Spinal cord (tissue), 10 donors: ENCODE measurements around the gene PDZD2. TPM values are rescaled to one million over a fixed set of nuclear protein-coding genes. Genes with fewer than 3 reads are reported as not detected.
A peak's percentile ranks its signal among the peaks of the same experiment; 100 is the strongest.

Experiments used
- DNase-seq, 6 donors: peaks; one replicate each; pipeline versions ENCODE4 v3.0.0 to v3.0.0-alpha.2; 2013 to 2015; ENCODE audit warnings: low spot score in 6 of 6, low read depth in 4 of 6
- H3K27ac ChIP-seq: one replicate; pipeline ENCODE4 v1.5.1; 2013; ENCODE audit warnings: low read depth, low read length, control low read depth
- H3K27me3 ChIP-seq: one replicate; pipeline ENCODE4 v1.6.1; 2013; ENCODE audit warnings: low read length; ENCODE audit not compliant: control insufficient read depth, insufficient read depth
- H3K36me3 ChIP-seq: one replicate; pipeline ENCODE4 v1.6.1; 2013; ENCODE audit warnings: low read length; ENCODE audit not compliant: control insufficient read depth, insufficient read depth
- H3K4me1 ChIP-seq: one replicate; pipeline ENCODE4 v1.6.1; 2013; ENCODE audit warnings: low read length; ENCODE audit not compliant: control insufficient read depth, insufficient read depth
- H3K4me3 ChIP-seq: one replicate; pipeline ENCODE4 v1.5.1; 2013; ENCODE audit warnings: low read depth, low read length, control low read depth
- H3K9me3 ChIP-seq: one replicate; pipeline ENCODE4 v1.6.1; 2013; ENCODE audit warnings: low read length; ENCODE audit not compliant: control insufficient read depth, insufficient read depth
- WGBS: methylation state at CpG from one replicate; pipeline ENCODE4 v1.1.5; 2013; ENCODE audit warnings: missing lambda C conversion rate; ENCODE audit not compliant: insufficient coverage; 5-methylcytosine and 5-hydroxymethylcytosine counted together
- polyA plus RNA-seq, 2 donors: library from polyadenylated mRNA; unstranded; fragments of 120-200 nt; gene quantifications; one replicate each; pipeline ENCODE4 v1.2.1, GENCODE V29; 2013; ENCODE audit not compliant: insufficient read length in 2 of 2
- total RNA-seq, 2 donors: library from RNA; depleted of rRNA in 1 of 2; stranded (reverse); fragments of 120-200 nt in 1 of 2; fragments of >200 nt in 1 of 2; gene quantifications; one replicate each; pipeline versions ENCODE4 v1.2.3 to v1.2.4, GENCODE V29; 2013 to 2014
- donor health status: healthy.

The PDZD2 gene
- total and polyA plus RNA-seq, 4 donors, result 22.1 to 40.2 (median 34.9) TPM

DNA sequence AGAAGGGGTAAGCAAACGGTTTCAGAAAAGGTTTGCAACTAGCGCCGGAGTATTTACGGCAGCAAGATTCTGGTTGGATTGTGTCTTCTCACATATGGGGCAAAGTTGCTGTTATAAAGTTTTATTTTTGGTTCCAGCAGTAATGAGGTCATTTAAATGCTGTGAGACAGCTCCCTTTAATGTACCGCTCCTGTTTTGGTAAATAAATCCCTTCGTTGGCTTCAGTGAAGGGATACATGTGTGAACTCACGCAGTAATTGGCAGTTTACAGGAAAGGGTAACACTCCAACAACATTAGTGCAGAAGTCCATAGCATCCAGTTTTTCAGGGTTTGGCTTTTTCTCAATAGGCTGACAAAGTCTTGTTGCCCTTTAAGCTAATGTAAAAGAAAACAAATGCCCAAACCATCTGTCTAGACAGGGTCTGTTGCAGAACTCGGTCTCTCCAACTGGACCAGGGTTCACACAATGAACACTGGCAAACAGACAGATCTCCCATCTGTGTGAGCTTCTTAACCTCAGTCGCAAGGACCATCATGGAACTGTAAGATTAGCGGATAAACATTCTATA lies 351.2 kb downstream of the PDZD2 start:
- Histone ChIP-seq H3K27me3 (no peaks in the 10 kb centered on the region), H3K27ac (no peak overlapping the region), H3K4me1 (peaks cover 8% of the 10 kb centered on the region), H3K9me3 (no peaks in the 10 kb centered on the region), H3K4me3 (no peak overlapping the region), H3K36me3 (no peaks in the 10 kb centered on the region)
- 49% methylated on average over 5 of the region's 10 CpGs for WGBS
- DNase-seq, result peak in 3 of 6 donors; percentile 15 to 79 (median 65)

- no peaks in the 10 kb centered on the region for H3K27me3 ChIP-seq
- peaks cover 8% of the 10 kb centered on the region for H3K4me1 ChIP-seq
- no peaks in the 10 kb centered on the region for H3K9me3 ChIP-seq
- no peaks in the 10 kb centered on the region for H3K36me3 ChIP-seq
- H3K27ac ChIP-seq, result no peak overlapping the region
- no peak overlapping the region for H3K4me3 ChIP-seq
- DNase-seq, result no peak
- 73% methylated on average over 3 of the region's 3 CpGs for WGBS
Observed at GRCh38 chr5:31990701-31991110, 351.8 kb downstream of the PDZD2 start.

- no CpG with 5 or more reads among the region's 2 CpGs for WGBS
- H3K36me3 ChIP-seq, result no peaks in the 10 kb centered on the region
- no peak for DNase-seq
- H3K27ac ChIP-seq, result no peak overlapping the region
- peaks cover 8% of the 10 kb centered on the region for H3K4me1 ChIP-seq
- H3K4me3 ChIP-seq, result no peak overlapping the region
- no peaks in the 10 kb centered on the region for H3K9me3 ChIP-seq
- no peaks in the 10 kb centered on the region for H3K27me3 ChIP-seq
Observed at GRCh38 chr5:31992377-31992776, 353.4 kb downstream of the PDZD2 start.

DNA sequence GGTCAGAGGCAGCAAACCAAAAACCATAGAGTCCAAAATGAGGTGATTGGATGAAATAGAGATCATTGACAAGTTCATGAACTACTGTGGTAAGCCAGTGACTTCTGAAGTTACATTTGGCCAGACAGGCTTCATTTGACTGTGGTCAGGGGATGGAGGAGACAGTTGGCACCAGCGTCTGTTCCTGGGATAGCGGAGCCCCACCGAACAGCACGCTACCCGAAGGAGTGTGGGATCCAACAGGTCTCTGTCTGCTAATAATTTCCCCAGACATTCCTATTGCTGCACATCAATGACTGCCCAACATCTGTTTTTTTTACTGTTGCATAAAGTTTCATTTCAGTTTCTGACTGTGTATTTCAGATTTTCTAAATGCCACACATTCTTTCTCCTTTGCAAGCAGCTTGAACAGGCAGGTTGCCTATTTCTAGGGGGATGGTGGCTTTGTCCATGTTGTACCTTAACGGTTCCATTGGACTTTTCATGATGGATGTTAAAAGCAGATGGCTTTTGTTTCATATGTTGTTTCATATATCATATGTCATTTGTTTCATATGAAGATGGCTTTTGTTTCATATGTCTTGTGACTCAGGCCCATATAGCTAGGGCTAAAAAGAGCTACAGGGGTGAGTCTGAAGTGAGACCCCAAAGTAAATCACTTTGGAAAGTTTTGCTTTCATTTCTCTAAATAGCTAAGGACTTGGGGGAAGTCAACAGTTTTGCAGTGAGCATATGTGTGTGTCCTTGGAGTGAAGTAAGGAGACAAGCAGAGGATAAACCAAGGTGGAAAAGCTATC lies 354.4 kb downstream of the PDZD2 start:
- Histone ChIP-seq H3K36me3 (no peaks in the 10 kb centered on the region), H3K27ac (no peak overlapping the region), H3K4me1 (peaks cover 8% of the 10 kb centered on the region), H3K9me3 (no peaks in the 10 kb centered on the region), H3K27me3 (no peaks in the 10 kb centered on the region), H3K4me3 (no peak overlapping the region)
- DNase-seq, result no peak
- WGBS, result 77% methylated on average over 3 of the region's 6 CpGs

DNA sequence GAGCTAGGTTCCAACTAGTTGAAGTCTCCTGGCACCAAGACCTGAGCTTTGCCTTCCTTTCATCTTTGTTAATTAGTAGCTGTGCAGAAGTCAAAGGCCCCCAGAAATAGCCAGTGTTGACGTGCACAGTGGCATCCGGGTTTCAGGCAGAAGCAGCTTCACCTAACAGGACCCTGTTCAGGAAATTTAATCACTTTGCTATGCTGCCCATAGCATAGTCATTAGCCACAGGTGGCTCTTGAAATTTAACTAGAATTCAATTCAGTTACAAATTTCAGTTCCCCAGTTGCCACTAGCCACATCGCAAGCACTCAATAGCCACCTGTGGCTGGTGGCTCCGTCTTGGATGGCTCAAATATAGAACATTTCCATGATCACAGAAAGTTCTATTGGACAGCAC lies 356.1 kb downstream of the PDZD2 start:
- peaks cover under 1% of the 10 kb centered on the region for H3K36me3 ChIP-seq
- no peak overlapping the region for H3K27ac ChIP-seq
- WGBS, result 63% methylated on average over 3 of the region's 4 CpGs
- H3K4me3 ChIP-seq, result no peak overlapping the region
- H3K27me3 ChIP-seq, result no peaks in the 10 kb centered on the region
- DNase-seq, result no peak
- H3K4me1 ChIP-seq, result peaks cover 3% of the 10 kb centered on the region
- H3K9me3 ChIP-seq, result no peaks in the 10 kb centered on the region

- 94% methylated on average over 6 of the region's 7 CpGs for WGBS
- Histone ChIP-seq H3K36me3 (peaks cover 7% of the 10 kb centered on the region), H3K9me3 (no peaks in the 10 kb centered on the region), H3K27me3 (no peaks in the 10 kb centered on the region), H3K4me3 (no peak overlapping the region), H3K27ac (no peak overlapping the region), H3K4me1 (peaks cover 1% of the 10 kb centered on the region)
- DNase-seq, result no peak
Observed at GRCh38 chr5:31995714-31996113, 356.8 kb downstream of the PDZD2 start.

DNA sequence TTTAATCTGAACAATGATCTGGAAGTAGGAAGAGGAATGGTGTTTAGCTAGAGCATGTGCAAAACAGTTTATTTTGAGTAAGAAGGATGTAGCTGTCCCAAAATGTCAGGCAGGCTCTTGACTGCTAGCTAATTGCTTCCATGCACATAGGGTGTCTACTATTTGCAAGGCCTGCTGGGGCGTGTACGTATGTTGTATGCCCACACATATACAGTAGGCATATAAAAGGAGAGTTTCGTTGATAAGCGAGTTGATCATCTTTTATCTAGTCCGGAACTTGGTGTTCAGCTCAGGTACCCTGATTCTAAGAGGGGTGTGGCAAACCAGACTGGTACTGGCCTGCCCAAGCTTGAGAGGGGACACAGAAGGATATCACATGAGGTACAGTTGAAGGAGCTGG lies 358.0 kb downstream of the PDZD2 start:
- H3K9me3 ChIP-seq, result no peaks in the 10 kb centered on the region
- no peak overlapping the region for H3K27ac ChIP-seq
- H3K4me3 ChIP-seq, result no peak overlapping the region
- H3K4me1 ChIP-seq, result no peaks in the 10 kb centered on the region
- 90% methylated on average over 2 of the region's 5 CpGs for WGBS
- no peaks in the 10 kb centered on the region for H3K27me3 ChIP-seq
- peaks cover 13% of the 10 kb centered on the region for H3K36me3 ChIP-seq
- no peak for DNase-seq

DNA sequence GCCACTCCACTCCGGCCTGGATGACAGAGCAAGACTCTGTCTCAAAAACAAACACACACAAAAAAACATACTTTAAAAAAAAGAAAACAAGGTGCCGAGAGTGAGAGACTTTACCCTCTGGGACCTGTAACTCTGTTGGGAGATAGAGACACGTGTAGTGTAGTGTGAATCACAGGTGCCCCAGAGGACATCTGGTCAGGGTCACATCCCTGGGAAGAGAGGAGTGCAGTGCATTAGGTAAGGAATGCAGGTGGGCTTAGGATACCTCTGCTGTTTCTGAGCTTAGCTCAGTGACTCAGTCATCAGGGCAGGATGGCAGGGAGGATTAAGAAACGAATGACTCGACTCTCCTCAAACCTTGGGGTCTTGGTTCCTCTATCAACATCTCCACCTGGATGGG lies 360.5 kb downstream of the PDZD2 start:
- H3K27ac ChIP-seq, result no peak overlapping the region
- no peaks in the 10 kb centered on the region for H3K9me3 ChIP-seq
- H3K4me1 ChIP-seq, result no peaks in the 10 kb centered on the region
- H3K27me3 ChIP-seq, result no peaks in the 10 kb centered on the region
- H3K36me3 ChIP-seq, result peaks cover 25% of the 10 kb centered on the region
- no peak overlapping the region for H3K4me3 ChIP-seq
- WGBS, result 95% methylated on average over 2 of the region's 5 CpGs
- DNase-seq, result no peak

DNA sequence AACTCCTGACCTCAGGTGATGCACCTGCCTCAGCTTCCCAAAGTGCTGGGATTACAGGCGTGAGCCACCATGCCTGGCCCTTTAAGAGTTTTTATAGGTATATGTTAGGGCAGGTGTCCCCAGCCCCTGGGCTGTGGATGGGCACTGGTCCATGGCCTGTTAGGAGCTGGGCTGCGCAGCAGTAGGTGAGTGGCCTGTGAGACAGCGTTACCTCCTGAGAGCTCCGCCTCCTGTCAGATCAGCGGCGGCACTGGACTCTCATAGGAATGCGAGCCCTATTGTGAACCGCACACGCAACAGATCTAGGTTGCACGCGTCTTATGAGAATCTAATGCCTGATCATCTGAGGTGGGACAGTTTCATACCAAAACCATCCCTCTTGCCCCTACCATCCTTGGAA lies 361.8 kb downstream of the PDZD2 start:
- Histone ChIP-seq H3K27ac (no peak overlapping the region), H3K4me1 (no peaks in the 10 kb centered on the region), H3K27me3 (no peaks in the 10 kb centered on the region), H3K9me3 (no peaks in the 10 kb centered on the region), H3K4me3 (no peak overlapping the region), H3K36me3 (peaks cover 25% of the 10 kb centered on the region)
- 97% methylated on average over 11 of the region's 11 CpGs for WGBS
- DNase-seq, result no peak

GRCh38 chr5:32001284-32001683 lies 362.4 kb downstream of the PDZD2 start:
- Histone ChIP-seq H3K27ac (no peak overlapping the region), H3K4me1 (no peaks in the 10 kb centered on the region), H3K36me3 (peaks cover 25% of the 10 kb centered on the region), H3K9me3 (no peaks in the 10 kb centered on the region), H3K27me3 (no peaks in the 10 kb centered on the region), H3K4me3 (no peak overlapping the region)
- WGBS, result 89% methylated on average over 10 of the region's 11 CpGs
- DNase-seq, result no peak
